Stimulated activated CD8-positive, alpha-beta memory T cell treated with anti-CD3 and anti-CD28 coated beads, Interleukin-15, amount 100 ng/mL, for 48 hours (primary cell): ENCODE measurements around the gene KCNMB2.
"Not testable (repeated sequence)": the region's sequence is repeated elsewhere in the genome, so short reads cannot be mapped to it uniquely, and the experiment has no call there.

Source experiments
- DNase-seq, 2 donors: peaks; one replicate each; pipeline ENCODE4 v3.0.0-alpha.2; 2020; ENCODE audit warnings: low read depth in 2 of 2

KCNMB2 gene

GRCh38 chr3:178808748-178809147 lies 272.5 kb downstream of the KCNMB2 start:
- no peak for DNase-seq

DNA sequence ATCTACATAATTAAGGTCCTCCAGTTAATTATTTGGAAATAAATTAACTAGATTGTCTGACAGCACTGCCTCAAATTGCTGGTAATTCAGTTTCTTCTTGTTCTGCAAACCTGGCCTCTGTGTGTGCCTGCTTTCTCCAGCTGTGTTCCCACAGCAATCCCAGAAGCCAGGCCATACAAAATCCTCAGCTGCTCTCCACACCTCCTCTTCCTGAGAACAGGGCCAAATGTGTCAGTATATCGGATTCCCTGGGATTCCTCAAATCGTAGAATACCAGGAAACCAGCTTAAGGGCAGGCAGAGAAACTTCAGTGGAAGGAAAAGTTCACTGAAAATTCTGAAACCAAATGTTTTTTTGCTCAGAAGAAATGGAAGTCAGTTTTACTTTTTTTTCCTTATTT lies 273.9 kb downstream of the KCNMB2 start:
- DNase-seq: no peak

DNA sequence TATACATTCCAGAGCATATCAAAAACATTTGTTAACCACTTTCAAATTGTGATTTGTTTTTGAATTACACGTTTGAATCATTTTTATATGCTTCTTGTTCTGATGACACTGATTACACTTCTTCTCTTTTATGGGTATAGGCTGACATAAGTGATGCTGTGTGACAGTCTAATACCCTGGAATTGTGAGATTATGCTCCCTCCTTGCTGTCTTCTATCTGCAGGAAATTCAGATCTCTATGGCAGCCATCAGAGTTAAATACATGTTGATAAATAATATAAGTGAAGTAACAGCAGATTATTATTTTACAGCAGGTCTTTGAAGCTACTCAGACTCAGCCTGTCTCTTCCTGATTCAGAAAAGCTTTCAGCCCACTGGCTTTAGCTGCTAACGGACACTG lies 286.5 kb downstream of the KCNMB2 start:
- DNase-seq: no peak

DNA sequence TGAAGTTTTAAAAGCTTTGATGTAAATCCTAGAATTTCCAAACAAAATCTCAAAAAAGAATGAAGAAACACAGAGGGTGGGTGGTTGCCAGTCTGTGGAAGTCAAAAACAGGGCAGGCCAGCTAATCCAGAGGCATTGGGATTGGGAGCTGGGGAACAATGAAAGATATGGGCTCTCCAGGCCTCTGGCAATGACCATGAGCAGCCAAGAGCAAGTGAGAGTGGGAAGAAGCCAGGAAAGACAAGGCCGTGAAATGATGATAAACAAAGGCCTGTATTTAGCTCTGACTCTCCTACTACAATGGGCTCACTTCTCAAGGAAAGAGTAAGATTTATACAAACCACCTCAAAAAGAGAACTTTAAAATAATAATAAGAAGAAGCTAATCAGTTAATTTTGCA lies 286.9 kb downstream of the KCNMB2 start:
- DNase-seq: no peak

- no peak for DNase-seq
Measured at GRCh38 chr3:178823591-178824246, 287.5 kb downstream of the KCNMB2 start.

GRCh38 chr3:178826435-178827123 lies 290.3 kb downstream of the KCNMB2 start:
- DNase-seq: no peak

DNA sequence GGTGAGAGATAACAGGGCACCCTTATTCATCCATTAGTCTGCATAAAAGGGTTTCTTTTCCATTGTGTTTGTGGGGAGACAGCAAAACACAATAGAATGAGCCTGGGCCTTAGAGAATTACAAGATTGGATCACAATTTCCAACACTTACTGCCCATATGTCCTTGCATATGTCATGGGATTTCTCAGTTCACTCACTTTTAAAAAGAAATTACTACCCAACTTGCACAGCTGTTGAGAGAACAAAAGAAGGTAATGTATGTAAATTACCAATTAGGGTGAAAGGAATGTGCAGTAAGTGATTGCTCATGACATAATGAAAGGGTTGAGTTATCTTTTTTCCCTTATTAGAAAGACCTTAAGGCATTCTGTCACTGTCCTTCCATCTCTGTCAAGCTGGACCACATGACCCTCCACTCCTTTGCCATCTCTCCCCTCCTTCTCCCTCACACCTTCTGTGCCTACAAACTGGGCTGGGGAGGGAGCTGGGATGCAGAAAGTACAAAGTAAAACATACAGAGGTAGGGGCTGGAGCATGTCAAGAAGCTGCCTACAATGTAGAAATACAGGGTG lies 291.1 kb downstream of the KCNMB2 start:
- no peak for DNase-seq

DNA sequence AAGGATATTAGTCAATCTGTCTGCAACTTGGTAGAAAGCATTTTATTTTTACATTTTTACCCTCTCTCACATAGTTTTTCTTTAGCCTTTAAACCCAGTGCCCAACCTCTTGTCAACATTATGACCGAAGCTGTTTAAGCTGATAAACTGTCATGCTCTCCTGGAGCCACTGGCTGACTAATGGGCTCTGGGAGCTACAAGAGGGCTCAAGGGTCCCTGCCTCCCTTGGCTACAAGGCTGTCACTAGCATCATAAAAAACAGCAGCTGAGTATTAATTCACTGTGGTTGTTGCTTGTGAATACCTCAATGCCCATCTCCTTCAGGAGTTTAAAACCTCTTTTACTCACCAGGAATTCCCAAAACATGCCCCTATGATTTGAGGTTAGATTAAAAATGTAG lies 297.5 kb downstream of the KCNMB2 start:
- no peak for DNase-seq

DNA sequence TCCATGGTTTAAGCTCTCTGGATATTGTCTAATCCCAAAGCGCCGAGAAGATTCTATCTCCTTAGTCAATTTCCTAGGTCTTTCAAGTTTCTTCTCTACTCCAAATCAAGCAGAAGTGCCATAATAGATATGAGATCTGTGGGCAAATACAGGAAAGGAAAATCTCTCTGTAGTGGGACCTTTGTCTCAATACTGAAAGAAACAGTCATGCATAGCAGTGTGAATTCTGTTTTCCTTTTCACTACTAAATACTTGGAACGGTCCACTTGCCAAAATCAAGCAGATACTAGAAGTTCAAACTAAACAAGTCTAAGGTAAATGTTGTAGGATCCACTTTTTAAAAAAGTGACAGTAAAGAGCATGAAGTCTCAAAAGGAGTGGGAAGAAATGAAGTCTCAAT lies 298.8 kb downstream of the KCNMB2 start:
- no peak for DNase-seq

DNA sequence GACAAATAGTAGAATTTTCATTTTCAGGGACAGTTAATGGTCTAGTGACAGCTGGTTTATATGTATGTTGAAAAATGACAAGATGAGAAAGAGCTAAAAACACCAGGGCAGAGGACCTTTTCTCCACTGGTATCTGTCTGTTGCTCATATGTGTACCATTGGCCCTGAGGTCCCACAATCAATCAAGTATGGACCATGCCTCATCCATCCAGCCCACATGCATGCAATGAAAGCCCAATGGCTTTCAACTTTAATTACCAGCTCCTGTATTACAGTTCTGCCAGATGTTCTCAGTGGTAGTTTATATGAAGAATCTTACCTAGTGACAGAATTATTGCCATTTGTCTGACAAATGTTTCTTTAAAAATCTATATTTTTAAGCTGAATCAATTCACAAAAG lies 301.3 kb downstream of the KCNMB2 start:
- no peak for DNase-seq

- DNase-seq: no peak
Measured at GRCh38 chr3:178840586-178840985, 304.4 kb downstream of the KCNMB2 start.

DNA sequence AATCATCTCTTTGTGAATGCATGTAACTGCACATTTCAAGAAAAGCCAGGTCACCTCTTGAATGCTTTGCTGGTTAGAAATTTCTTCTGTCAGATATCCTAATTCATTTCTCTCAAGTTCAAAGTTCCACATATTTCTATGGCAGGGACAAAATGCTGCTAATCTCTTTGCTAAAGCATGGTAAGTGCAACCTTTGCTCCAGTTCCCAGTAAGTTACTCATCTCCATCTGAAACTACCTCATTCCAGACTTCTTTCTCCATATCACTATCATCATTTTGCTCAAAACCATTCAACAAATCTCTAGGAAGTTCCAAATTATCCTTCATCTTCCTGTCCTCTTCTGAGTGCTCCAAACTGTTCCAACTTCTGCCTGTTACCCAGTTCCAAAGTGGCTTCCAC lies 304.8 kb downstream of the KCNMB2 start:
- no peak for DNase-seq

DNA sequence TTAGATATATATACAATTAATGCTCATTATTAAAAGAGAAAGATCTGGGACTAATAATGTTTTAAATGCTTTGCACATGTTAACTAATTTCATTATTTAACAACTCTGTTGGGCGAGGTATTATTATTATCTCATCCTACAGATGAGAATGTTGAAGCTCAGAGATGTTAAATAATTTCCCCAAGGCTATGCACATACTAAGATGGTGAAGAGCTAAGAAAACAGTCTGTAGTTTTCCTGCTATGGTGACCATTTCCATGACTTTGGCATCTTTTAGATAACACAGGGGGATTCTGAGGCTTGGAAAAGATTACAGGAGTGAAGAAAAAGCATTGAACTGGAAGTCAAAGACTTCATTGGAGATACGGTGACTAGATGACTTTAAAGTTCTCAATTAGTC lies 308.7 kb downstream of the KCNMB2 start:
- no peak for DNase-seq

DNA sequence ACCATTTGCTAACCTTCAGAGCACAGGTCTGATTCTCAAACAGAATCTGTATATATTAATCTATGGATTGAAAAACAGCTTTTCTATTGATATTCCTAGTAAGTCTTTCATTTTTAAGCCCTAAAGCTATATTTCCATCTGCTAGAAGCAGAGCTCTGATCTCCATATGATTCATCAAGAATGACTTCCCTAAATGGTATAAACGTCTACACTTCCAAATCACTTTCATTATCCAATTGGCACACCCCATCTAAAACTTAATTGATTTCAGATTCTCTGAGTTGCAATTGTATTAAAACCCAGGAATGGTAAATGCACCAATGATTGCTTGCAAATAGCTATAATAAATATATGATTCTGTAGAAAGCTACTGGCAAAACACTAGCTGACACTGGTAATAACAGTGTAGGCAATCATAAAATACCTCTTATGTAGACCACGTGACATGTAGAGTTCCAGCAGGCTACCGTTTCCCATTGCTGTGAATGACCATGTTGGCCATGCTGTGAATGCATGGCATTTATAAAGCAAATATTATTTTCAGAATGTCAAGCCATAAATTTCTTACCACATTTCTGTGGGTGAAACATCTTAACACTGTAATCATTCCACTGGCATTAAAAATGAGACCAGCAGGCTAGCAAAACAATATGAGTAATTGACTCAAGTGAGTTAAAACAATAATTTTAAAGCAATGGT lies 309.3 kb downstream of the KCNMB2 start:
- no peak for DNase-seq

GRCh38 chr3:178847190-178847589 lies 311.0 kb downstream of the KCNMB2 start:
- DNase-seq: no peak

DNA sequence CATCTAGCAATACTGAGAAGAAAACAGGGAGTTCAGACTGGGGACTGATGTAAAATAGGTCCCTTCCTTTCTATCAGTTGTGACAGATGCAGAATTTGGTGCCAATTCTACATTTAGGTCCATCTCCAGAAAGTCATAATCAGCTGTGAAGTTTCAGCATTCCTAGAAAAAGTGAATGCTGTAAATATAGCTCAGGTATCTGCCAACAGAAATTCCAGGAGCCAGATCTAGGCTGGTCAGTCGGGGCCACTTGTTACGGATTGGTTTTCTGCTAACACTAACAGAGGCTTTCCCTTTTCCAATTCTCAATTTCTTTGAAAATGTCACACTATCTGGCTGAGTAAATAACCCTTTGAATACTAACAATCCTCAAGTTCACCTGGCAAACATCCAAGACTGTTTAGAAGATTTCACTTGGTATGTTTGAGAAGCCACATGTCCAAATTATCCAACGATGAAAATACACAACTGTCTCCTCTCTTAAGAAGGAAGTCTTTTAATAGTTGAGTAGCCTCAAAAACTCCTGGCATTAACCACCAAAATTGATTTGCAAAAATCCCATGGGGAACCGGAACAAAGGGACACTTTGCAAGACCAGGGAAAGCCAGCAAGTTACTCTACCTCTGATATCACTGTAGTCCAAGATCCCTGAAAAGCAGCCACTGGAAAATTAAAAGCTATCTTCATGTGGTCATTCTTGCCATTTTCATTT lies 313.1 kb downstream of the KCNMB2 start:
- no peak for DNase-seq

- no peak for DNase-seq
Measured at GRCh38 chr3:178850450-178851190, 314.4 kb downstream of the KCNMB2 start.

GRCh38 chr3:178851564-178851963 lies 315.3 kb downstream of the KCNMB2 start:
- no peak for DNase-seq

GRCh38 chr3:178856804-178857203 lies 320.6 kb downstream of the KCNMB2 start:
- no peak for DNase-seq

DNA sequence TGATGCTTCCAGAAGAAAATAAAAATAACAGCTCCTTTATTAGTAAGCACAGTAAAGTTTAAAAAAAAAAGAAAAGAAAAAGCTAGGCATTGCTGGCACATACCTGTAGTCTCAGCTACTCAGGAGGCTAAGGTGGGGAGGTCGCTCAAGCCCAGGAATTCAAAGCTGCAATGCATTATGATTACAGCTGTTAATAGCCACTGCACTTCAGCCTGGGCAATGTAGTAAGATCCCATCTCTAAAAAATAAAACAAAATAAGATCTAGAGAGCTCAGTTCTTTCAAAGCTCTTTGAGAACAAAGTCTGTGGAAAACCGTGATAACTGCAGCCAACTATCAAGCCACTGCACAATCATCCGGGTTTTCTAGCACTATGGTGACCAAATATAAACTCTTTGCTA lies 323.1 kb downstream of the KCNMB2 start:
- DNase-seq: no peak

DNA sequence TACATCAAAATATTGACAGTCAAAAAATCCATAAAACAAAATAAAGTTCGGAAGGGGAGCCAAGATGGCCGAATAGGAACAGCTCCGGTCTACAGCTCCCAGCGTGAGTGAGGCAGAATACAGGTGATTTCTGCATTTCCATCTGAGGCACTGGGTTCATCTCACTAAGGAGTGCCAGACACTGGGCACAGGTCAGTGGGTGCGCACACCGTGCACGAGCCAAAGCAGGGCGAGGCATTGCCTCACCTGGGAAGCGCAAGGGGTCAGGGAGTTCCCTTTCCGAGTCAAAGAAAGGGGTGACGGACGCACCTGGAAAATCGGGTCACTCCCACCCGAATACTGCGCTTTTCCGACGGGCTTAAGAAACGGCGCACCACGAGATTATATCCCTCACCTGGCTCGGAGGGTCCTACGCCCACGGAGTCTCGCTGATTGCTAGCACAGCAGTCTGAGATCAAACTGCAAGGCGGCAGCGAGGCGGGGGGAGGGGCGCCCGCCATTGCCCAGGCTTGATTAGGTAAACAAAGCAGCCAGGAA lies 323.7 kb downstream of the KCNMB2 start:
- not testable (repeated sequence) for DNase-seq
